RKO (cell line): ENCODE results near the gene PIPOX.

Source experiments
- DNase-seq: peaks from one replicate; pipeline ENCODE4 v3.0.0-alpha.2; 2016; ENCODE audit warnings: low spot score

The PIPOX gene

GRCh38 chr17:29019475-29020181 lies 23.3 kb upstream of the PIPOX start:
- DNase-seq: no peak

- DNase-seq: no peak
Observed at GRCh38 chr17:29020576-29020975, 22.4 kb upstream of the PIPOX start.

DNA sequence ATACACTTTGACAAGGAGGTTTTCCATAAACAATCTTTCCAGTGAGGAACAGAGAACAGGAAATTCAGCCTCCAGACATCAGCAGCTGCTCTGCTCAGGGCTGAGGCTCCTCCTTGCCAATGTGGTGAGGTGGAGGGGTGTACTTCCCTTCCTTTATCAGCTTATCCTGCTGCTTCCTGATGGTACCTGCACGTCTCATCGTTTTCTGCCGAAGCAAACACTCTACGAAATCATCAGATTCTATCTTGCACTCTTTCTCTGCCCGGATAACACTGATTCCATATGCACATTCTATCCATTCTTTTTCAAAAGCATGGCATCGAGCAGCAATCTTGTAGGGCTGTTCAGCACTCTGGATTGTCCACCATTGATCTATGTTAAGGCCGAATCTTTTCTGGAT lies 21.7 kb upstream of the PIPOX start:
- no peak for DNase-seq

DNA sequence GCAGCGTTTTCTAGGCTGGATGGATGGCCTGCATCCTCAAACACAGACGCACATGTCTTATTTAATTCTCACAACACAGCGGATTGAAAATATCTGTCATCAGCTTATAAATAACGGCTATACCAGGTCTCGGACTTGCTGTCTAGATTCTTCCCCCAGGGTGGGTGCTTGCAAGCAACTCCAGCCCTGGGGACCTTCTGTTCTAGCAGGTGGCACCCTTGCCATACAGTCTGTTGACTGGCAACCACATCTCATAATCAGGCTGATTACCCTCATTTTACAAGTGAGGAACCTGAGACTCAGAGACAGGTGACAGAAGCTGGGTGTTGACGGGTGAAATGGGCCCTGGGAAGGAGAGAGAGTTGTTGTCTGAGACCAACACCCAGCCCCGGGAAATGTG lies 20.9 kb upstream of the PIPOX start:
- DNase-seq: no peak

- no peak for DNase-seq
Observed at GRCh38 chr17:29024316-29024952, 18.5 kb upstream of the PIPOX start.

DNA sequence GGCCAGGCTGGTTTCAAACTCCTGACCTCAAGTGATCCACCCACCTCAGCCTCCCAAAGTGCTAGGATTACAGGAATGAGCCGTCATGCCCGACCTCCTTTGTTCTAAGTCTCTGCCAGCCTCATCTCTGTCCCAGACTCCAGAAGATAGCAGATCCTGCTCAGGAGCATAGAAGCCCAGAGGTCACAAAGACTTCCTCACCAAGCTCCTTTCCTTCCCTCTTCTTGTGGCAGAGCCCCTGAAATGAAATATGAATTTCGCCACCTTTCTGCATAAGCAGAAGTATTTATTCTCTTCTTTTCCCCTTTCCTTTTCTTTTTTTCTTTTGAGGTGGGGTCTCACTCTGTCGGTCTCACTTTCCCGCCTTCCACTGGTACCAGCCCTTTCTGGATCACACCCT lies 11.5 kb upstream of the PIPOX start:
- no peak for DNase-seq

- no peak for DNase-seq
Observed at GRCh38 chr17:29032013-29032856, 10.7 kb upstream of the PIPOX start.

DNA sequence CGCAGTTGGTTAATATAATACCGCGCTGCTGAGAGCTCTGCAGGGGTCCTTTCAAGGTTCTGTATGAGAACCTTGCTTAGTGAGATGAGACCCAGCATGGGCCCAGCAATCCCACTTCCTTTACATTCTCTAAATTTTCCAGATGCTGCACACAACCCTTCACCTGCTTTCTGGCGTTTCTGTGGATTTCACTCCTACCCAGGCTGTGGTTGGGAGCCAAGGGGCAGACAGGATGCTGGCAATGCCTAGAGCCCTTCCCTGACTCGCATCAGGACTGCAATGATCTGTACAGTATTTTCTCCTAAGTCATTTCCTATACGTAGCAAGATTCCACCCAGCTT lies 10.1 kb upstream of the PIPOX start:
- no peak for DNase-seq

- DNase-seq: no peak
Observed at GRCh38 chr17:29034510-29034909, 8.4 kb upstream of the PIPOX start.

- no peak for DNase-seq
Observed at GRCh38 chr17:29036584-29036983, 6.4 kb upstream of the PIPOX start.

- DNase-seq: no peak
Observed at GRCh38 chr17:29037739-29038084, 5.2 kb upstream of the PIPOX start.

- DNase-seq: no peak
Observed at GRCh38 chr17:29038085-29038795, 4.7 kb upstream of the PIPOX start.

GRCh38 chr17:29039764-29040598 lies 3.0 kb upstream of the PIPOX start:
- DNase-seq: no peak

- no peak for DNase-seq
Observed at GRCh38 chr17:29041091-29041490, 1.9 kb upstream of the PIPOX start.

- DNase-seq: no peak
Observed at GRCh38 chr17:29041571-29041970, 1.4 kb upstream of the PIPOX start.

DNA sequence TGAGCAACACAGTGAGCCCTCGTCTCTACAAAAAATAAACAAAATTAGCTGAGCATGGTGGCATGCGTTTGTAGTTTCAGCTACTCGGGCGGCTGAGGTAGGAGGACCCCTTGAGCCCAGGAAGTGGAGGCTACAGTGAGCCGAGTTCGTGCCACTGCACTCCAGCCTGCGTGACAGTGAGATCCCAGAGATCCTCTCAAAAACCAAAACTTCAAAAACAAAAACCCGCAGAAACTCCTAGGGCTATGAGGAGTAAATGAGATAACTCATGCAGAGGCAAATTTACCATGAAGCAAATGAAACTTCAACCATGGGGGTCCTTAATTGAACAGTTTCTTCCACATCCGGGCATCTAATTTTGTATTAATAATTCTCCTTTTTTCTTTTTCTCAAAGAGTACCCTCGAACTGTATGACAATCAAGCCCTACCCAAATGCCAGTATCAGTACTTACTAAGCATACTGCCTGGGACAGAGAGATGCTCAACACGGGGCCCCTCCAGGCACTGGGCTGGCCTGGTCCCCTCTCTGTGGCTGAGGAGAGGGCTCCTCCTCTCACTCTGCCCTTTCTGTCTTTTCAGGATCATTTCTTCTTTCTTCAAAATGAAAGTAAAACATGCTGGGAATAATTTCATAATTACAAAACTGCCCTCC lies 789 bp upstream of the PIPOX start:
- no peak for DNase-seq

GRCh38 chr17:29043539-29044145 lies 701 bp downstream of the PIPOX start:
- no peak for DNase-seq

DNA sequence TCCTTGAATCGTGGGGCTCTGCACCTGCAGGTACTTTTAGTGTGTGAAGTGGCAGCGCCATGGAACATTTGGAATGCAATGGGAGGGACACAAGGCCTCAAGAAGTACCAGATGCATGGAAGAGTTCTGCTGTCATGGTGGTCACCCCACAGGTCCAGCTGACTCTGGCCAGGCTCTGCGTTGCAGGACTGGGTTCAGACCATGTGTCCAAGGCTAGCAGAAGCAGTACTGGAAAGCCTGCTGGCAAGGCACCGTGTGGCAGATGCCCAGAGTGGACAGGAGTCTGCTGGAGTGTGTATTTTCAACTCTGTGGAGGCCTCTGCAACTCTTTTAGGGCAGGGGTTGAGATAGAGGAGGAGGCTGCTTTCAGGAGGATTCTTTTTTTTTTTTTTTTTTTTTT lies 2.1 kb downstream of the PIPOX start:
- no peak for DNase-seq

- no peak for DNase-seq
Observed at GRCh38 chr17:29045734-29046472, 3.0 kb downstream of the PIPOX start.

GRCh38 chr17:29046473-29046839 lies 3.5 kb downstream of the PIPOX start:
- DNase-seq: no peak
